Breast epithelium (tissue), 3 donors: ENCODE results near the gene CUBN.

Experiments used
- CTCF ChIP-seq, 3 donors: fragments of 450-650 bp; IDR thresholded peaks; one replicate each; pipeline ENCODE4 v1.5.1; 2016 to 2017; ENCODE audit warnings: antibody characterized with exemption in 3 of 3, mild to moderate bottlenecking in 3 of 3, moderate library complexity in 3 of 3
- POLR2A ChIP-seq: fragments of 450-650 bp; IDR thresholded peaks from one replicate; pipeline ENCODE4 v1.6.1; 2016; ENCODE audit warnings: antibody characterized with exemption, mild to moderate bottlenecking, moderate library complexity

- TF ChIP-seq CTCF (IDR thresholded peaks at IDR 0.05) (no peak), POLR2A (no peak)
Observed at GRCh38 chr10:17028798-17029197, 100.8 kb downstream of the CUBN start.
